Measurements from ENCODE around the gene CCDC6. TPM values are rescaled to one million over a fixed set of nuclear protein-coding genes. Genes with fewer than 3 reads are reported as not detected.

The CCDC6 gene
- total RNA-seq, 1 experiment from 2014 or later = 54.9 TPM

DNA sequence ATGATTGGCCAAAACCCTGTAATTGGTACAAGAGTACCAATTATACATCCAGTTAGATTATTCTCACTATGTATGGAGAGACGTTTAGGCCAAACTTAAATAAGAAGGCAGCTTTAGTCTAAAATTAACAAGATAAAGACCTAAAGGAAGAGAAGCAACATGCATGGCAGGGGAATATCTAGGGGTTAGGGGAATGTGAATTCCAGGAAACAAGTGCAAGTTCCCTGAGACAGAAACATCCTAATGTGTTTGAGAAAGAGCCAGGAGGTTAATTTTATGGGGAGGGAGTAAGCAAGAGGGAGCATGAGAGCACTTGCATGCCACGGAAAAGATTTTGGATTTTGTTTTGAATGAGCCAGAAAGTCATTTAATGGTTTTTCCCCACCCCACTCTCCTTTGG lies 39.6 kb upstream of the CCDC6 start:
- no peaks in the 10 kb centered on the region for H4K20me1 ChIP-seq (ENCODE audit: insufficient read depth)
- H3K4me1 ChIP-seq (ENCODE audit: control insufficient read depth in 1 of 2, insufficient read depth in 2 of 2, low read length in 2 of 2) = peaks cover 3 to 6% of the 10 kb centered on the region in 2 experiments; a peak in 1 of 4 replicates
- no peaks in the 10 kb centered on the region for H3K27me3 ChIP-seq (ENCODE audit: insufficient read depth, low read length)
- H3K9me3 ChIP-seq (ENCODE audit: control insufficient read depth in 1 of 2, insufficient read depth in 1 of 2, low read depth in 1 of 2, low read length in 2 of 2) = no peaks in the 10 kb centered on the region
- no TSS peak for BruUV-seq (replicated peaks)
- ATAC-seq = no peak
- no peak for DNase-seq (ENCODE audit: low read depth, low spot score)
- ChIA-PET CTCF (no interaction called here), RAD21 (ENCODE audit: low non-redundant PET in 1 of 2, low total read pairs in 2 of 2, uncharacterized antibody in 2 of 2, unreplicated experiment in 2 of 2) (no interaction called here), POLR2A (no interaction called here)
- no peak overlapping the region for H3K27ac ChIP-seq (ENCODE audit: low read depth, low read length)
- intact Hi-C loops (cut with micrococcal nuclease) = no loop called here
- H2AFZ ChIP-seq (ENCODE audit: low read depth, low read length, poor library complexity, severe bottlenecking) = no peak overlapping the region
- H3K4me2 ChIP-seq (ENCODE audit: low read length) = no peak overlapping the region
- H3K36me3 ChIP-seq (ENCODE audit: control insufficient read depth in 1 of 2, insufficient read depth in 2 of 2, low read length in 2 of 2) = no peaks in the 10 kb centered on the region
- no peak for TF ChIP-seq CTCF (IDR thresholded peaks at IDR 0.05 in 2 of 3, conservative IDR thresholded peaks at IDR 0.05 in 1 of 3; ENCODE audit: borderline replicate concordance in 1 of 3, insufficient read depth in 1 of 3, low read depth in 2 of 3, low read length in 2 of 3)
- TF ChIP-seq CBX3 (IDR thresholded peaks at IDR 0.05; ENCODE audit: low read depth) = no peak
- no peak for TF ChIP-seq EGR1 (IDR thresholded peaks at IDR 0.05; ENCODE audit: low read depth)
- no peak for TF ChIP-seq TCF7L2 (IDR thresholded peaks at IDR 0.05; ENCODE audit: borderline replicate concordance, extremely low read depth, insufficient read depth, insufficient read length)
- no peak for TF ChIP-seq JUND (IDR thresholded peaks at IDR 0.05)
- no peak for TF ChIP-seq REST (IDR thresholded peaks at IDR 0.05; ENCODE audit: low read depth)
- no peak for TF ChIP-seq ZNF274 (IDR thresholded peaks at IDR 0.05; ENCODE audit: low read depth, low read length)
- no peak for TF ChIP-seq EZH2 (IDR thresholded peaks at IDR 0.05)
- no peak for TF ChIP-seq SIN3A (IDR thresholded peaks at IDR 0.05; ENCODE audit: low read depth)
- no peak for TF ChIP-seq SRF (IDR thresholded peaks at IDR 0.05; ENCODE audit: low read depth)
- no peak overlapping the region for H3K9ac ChIP-seq (ENCODE audit: low read length)
- no peaks in the 10 kb centered on the region for H3K9me2 ChIP-seq (ENCODE audit: insufficient read depth)
- H3K4me3 ChIP-seq (replicated peaks in 1 of 2; ENCODE audit: low read depth in 1 of 2, low read length in 2 of 2) = no peak overlapping the region
- H3K79me2 ChIP-seq (ENCODE audit: insufficient read depth, low read length) = no peaks in the 10 kb centered on the region
